ENCODE data around the gene TAF11.
A peak's percentile ranks its signal among the peaks of the same experiment; 100 is the strongest.

The TAF11 gene

GRCh38 chr6:34871853-34872252 lies 16.0 kb downstream of the TAF11 start:
- Histone ChIP-seq H3K9me3 (ENCODE audit: control extremely low read depth in 1 of 5, control insufficient read depth in 4 of 5, insufficient read depth in 2 of 5, low read depth in 1 of 5, low read length in 4 of 5) (no peaks in the 10 kb centered on the region), H3K27ac (ENCODE audit: insufficient read depth in 1 of 2, low read depth in 1 of 2, low read length in 2 of 2, poor library complexity in 1 of 2, severe bottlenecking in 2 of 2) (no peak overlapping the region), H3K27me3 (replicated peaks in 2 of 5; ENCODE audit: control insufficient read depth in 4 of 5, insufficient read depth in 5 of 5, low read length in 4 of 5) (no peaks in the 10 kb centered on the region), H3K36me3 (ENCODE audit: control insufficient read depth in 4 of 4, insufficient read depth in 4 of 4, low read length in 3 of 4) (peaks cover 35 to 86% (median 63%) of the 10 kb centered on the region in 4 experiments), H3K4me3 (ENCODE audit: control insufficient read depth in 1 of 7, extremely low read depth in 1 of 7, insufficient read depth in 4 of 7, low read depth in 2 of 7, low read length in 6 of 7) (no peak overlapping the region), H3K4me1 (ENCODE audit: control extremely low read depth in 1 of 4, control insufficient read depth in 4 of 4, insufficient read depth in 4 of 4, low read length in 3 of 4) (no peaks in the 10 kb centered on the region)
- DNase-seq, result no peak
- CTCF ChIA-PET, result interaction anchor here (0.8 to 1.6 kb wide), 3 partner anchors 10 to 16 kb away, joined by 3 to 5 read pairs (median 4); no protein-coding TSS in a partner anchor
- POLR2A ChIA-PET, result interaction anchor here (1.7 kb wide), 1 partner anchor 16 kb away, joined by 5 read pairs; the partner anchor contains the start of gene TAF11
- 95% methylated on average over 4 of the region's 4 CpGs for WGBS (ENCODE audit: insufficient coverage)

GRCh38 chr6:34867484-34867883 lies 20.4 kb downstream of the TAF11 start:
- 100% methylated on average over 3 of the region's 3 CpGs for WGBS (ENCODE audit: insufficient coverage)
- no peaks in the 10 kb centered on the region for H3K9me3 ChIP-seq (ENCODE audit: control extremely low read depth in 1 of 5, control insufficient read depth in 4 of 5, insufficient read depth in 2 of 5, low read depth in 1 of 5, low read length in 4 of 5)

GRCh38 chr6:34866509-34866908 lies 21.3 kb downstream of the TAF11 start:
- no CpG with 5 or more reads among the region's 3 CpGs for WGBS (ENCODE audit: insufficient coverage)
- Histone ChIP-seq H3K27me3 (replicated peaks in 2 of 5; ENCODE audit: control insufficient read depth in 4 of 5, insufficient read depth in 5 of 5, low read length in 4 of 5) (no peaks in the 10 kb centered on the region), H3K27ac (ENCODE audit: insufficient read depth in 1 of 2, low read depth in 1 of 2, low read length in 2 of 2, poor library complexity in 1 of 2, severe bottlenecking in 2 of 2) (no peak overlapping the region), H3K4me3 (ENCODE audit: control insufficient read depth in 1 of 7, extremely low read depth in 1 of 7, insufficient read depth in 4 of 7, low read depth in 2 of 7, low read length in 6 of 7) (no peak overlapping the region), H3K9me3 (ENCODE audit: control extremely low read depth in 1 of 5, control insufficient read depth in 4 of 5, insufficient read depth in 2 of 5, low read depth in 1 of 5, low read length in 4 of 5) (no peaks in the 10 kb centered on the region), H3K4me1 (ENCODE audit: control extremely low read depth in 1 of 4, control insufficient read depth in 4 of 4, insufficient read depth in 4 of 4, low read length in 3 of 4) (peaks cover 0 to 16% (median 9%) of the 10 kb centered on the region in 4 experiments), H3K36me3 (ENCODE audit: control insufficient read depth in 4 of 4, insufficient read depth in 4 of 4, low read length in 3 of 4) (peaks cover 17 to 50% (median 31%) of the 10 kb centered on the region in 4 experiments)
- CTCF ChIA-PET, result no interaction called here
- POLR2A ChIA-PET, result interaction anchor here (0.6 kb wide), 1 partner anchor 46 kb away, joined by 3 read pairs; no protein-coding TSS in a partner anchor
- no peak for DNase-seq

More at GRCh38 chr6:34867484-34867883, 20.4 kb downstream of the TAF11 start:
- CTCF ChIA-PET, result interaction anchor here (0.9 to 1.4 kb wide), 5 partner anchors 12 to 338 kb away, joined by 3 to 4 read pairs (median 3); partner anchors contain the start of gene TAF11
- POLR2A ChIA-PET, result no interaction called here
- H3K36me3 ChIP-seq (ENCODE audit: control insufficient read depth in 4 of 4, insufficient read depth in 4 of 4, low read length in 3 of 4), result peaks cover 25 to 59% (median 38%) of the 10 kb centered on the region in 4 experiments
- no peaks in the 10 kb centered on the region for H3K27me3 ChIP-seq (replicated peaks in 2 of 5; ENCODE audit: control insufficient read depth in 4 of 5, insufficient read depth in 5 of 5, low read length in 4 of 5)
- DNase-seq, result peak in 2 of 3 donors; percentile 32 to 43
- H3K4me1 ChIP-seq (ENCODE audit: control extremely low read depth in 1 of 4, control insufficient read depth in 4 of 4, insufficient read depth in 4 of 4, low read length in 3 of 4), result peaks cover 0 to 16% (median 9%) of the 10 kb centered on the region in 4 experiments
- no peak overlapping the region for H3K27ac ChIP-seq (ENCODE audit: insufficient read depth in 1 of 2, low read depth in 1 of 2, low read length in 2 of 2, poor library complexity in 1 of 2, severe bottlenecking in 2 of 2)
- H3K4me3 ChIP-seq (ENCODE audit: control insufficient read depth in 1 of 7, extremely low read depth in 1 of 7, insufficient read depth in 4 of 7, low read depth in 2 of 7, low read length in 6 of 7), result no peak overlapping the region

DNA sequence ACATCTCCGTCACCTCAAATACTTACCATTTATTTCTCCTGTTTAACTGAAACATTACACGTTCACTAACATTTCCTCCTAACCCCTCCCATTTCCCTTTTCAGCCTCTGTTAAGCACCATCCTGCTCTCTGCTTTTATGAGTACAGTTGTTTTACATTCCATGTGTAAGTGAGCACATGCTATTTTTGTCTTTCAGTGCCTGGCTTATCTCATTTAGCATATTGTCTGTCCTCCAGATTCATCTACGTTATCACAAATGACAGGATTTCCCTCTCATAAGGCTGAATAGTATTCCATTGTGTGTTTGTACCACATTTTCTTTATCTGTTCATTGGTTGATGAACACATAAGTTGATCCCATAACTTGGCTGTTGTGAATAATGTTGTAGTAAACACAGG lies 22.7 kb downstream of the TAF11 start:
- ChIA-PET CTCF (interaction anchor here (0.9 kb wide), 1 partner anchor 10 kb away, joined by 3 read pairs; no protein-coding TSS in a partner anchor), POLR2A (no interaction called here)
- Histone ChIP-seq H3K36me3 (ENCODE audit: control insufficient read depth in 4 of 4, insufficient read depth in 4 of 4, low read length in 3 of 4) (peaks cover 15 to 46% (median 27%) of the 10 kb centered on the region in 4 experiments), H3K27ac (ENCODE audit: insufficient read depth in 1 of 2, low read depth in 1 of 2, low read length in 2 of 2, poor library complexity in 1 of 2, severe bottlenecking in 2 of 2) (no peak overlapping the region), H3K4me1 (ENCODE audit: control extremely low read depth in 1 of 4, control insufficient read depth in 4 of 4, insufficient read depth in 4 of 4, low read length in 3 of 4) (peaks cover 0 to 16% (median 9%) of the 10 kb centered on the region in 4 experiments), H3K27me3 (replicated peaks in 2 of 5; ENCODE audit: control insufficient read depth in 4 of 5, insufficient read depth in 5 of 5, low read length in 4 of 5) (no peaks in the 10 kb centered on the region), H3K9me3 (ENCODE audit: control extremely low read depth in 1 of 5, control insufficient read depth in 4 of 5, insufficient read depth in 2 of 5, low read depth in 1 of 5, low read length in 4 of 5) (no peaks in the 10 kb centered on the region), H3K4me3 (ENCODE audit: control insufficient read depth in 1 of 7, extremely low read depth in 1 of 7, insufficient read depth in 4 of 7, low read depth in 2 of 7, low read length in 6 of 7) (no peak overlapping the region)
- DNase-seq, result peak; percentile 75 to 92 (median 83)
- 21% methylated on average over 2 of the region's 3 CpGs for WGBS (ENCODE audit: insufficient coverage)

- DNase-seq, result no peak
- ChIA-PET CTCF (interaction anchor here (0.9 kb wide), 1 partner anchor 8 kb away, joined by 4 read pairs; no protein-coding TSS in a partner anchor), POLR2A (no interaction called here)
These were observed 23.8 kb downstream of the TAF11 start for GRCh38 chr6:34864007-34864406.

DNA sequence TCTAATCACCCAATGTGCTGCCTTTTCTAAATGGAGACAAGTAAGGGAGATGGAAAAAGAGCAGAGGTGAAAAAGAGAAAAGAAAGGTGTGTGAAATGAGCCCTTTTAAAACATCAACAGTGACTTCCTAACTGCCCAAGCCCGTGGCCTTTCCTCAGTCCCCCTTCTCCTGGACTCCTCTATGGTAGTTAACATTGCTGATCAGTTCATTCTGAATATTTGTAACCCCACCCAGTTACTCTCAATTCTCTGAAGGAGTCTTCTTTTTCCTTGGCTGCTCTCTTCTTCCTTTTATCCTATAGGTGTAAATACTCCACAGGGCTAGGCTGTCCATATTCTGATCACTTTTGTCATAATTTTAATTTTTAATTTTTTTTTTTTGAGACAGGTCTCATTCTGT lies 27.1 kb downstream of the TAF11 start:
- Histone ChIP-seq H3K4me3 (ENCODE audit: control insufficient read depth in 1 of 7, extremely low read depth in 1 of 7, insufficient read depth in 4 of 7, low read depth in 2 of 7, low read length in 6 of 7) (no peak overlapping the region), H3K4me1 (ENCODE audit: control extremely low read depth in 1 of 4, control insufficient read depth in 4 of 4, insufficient read depth in 4 of 4, low read length in 3 of 4) (peaks cover 0 to 14% (median 5%) of the 10 kb centered on the region in 4 experiments), H3K27me3 (replicated peaks in 2 of 5; ENCODE audit: control insufficient read depth in 4 of 5, insufficient read depth in 5 of 5, low read length in 4 of 5) (no peaks in the 10 kb centered on the region), H3K9me3 (ENCODE audit: control extremely low read depth in 1 of 5, control insufficient read depth in 4 of 5, insufficient read depth in 2 of 5, low read depth in 1 of 5, low read length in 4 of 5) (no peaks in the 10 kb centered on the region), H3K36me3 (ENCODE audit: control insufficient read depth in 4 of 4, insufficient read depth in 4 of 4, low read length in 3 of 4) (peaks cover 17 to 74% (median 50%) of the 10 kb centered on the region in 4 experiments), H3K27ac (ENCODE audit: insufficient read depth in 1 of 2, low read depth in 1 of 2, low read length in 2 of 2, poor library complexity in 1 of 2, severe bottlenecking in 2 of 2) (no peak overlapping the region)
- ChIA-PET POLR2A (no interaction called here), CTCF (no interaction called here)
- no peak for DNase-seq
- WGBS (ENCODE audit: insufficient coverage), result 100% methylated on average over 1 of the region's 1 CpG

More at GRCh38 chr6:34864007-34864406, 23.8 kb downstream of the TAF11 start:
- H3K27me3 ChIP-seq (replicated peaks in 2 of 5; ENCODE audit: control insufficient read depth in 4 of 5, insufficient read depth in 5 of 5, low read length in 4 of 5), result no peaks in the 10 kb centered on the region
- H3K4me1 ChIP-seq (ENCODE audit: control extremely low read depth in 1 of 4, control insufficient read depth in 4 of 4, insufficient read depth in 4 of 4, low read length in 3 of 4), result peaks cover 0 to 16% (median 9%) of the 10 kb centered on the region in 4 experiments
- peak overlapping the region in 1 of 2 experiments; percentile 34 for H3K27ac ChIP-seq (ENCODE audit: insufficient read depth in 1 of 2, low read depth in 1 of 2, low read length in 2 of 2, poor library complexity in 1 of 2, severe bottlenecking in 2 of 2)
- 86% methylated on average over 4 of the region's 4 CpGs for WGBS (ENCODE audit: insufficient coverage)
- H3K36me3 ChIP-seq (ENCODE audit: control insufficient read depth in 4 of 4, insufficient read depth in 4 of 4, low read length in 3 of 4), result peaks cover 12 to 52% (median 32%) of the 10 kb centered on the region in 4 experiments
- H3K9me3 ChIP-seq (ENCODE audit: control extremely low read depth in 1 of 5, control insufficient read depth in 4 of 5, insufficient read depth in 2 of 5, low read depth in 1 of 5, low read length in 4 of 5), result no peaks in the 10 kb centered on the region
- no peak overlapping the region for H3K4me3 ChIP-seq (ENCODE audit: control insufficient read depth in 1 of 7, extremely low read depth in 1 of 7, insufficient read depth in 4 of 7, low read depth in 2 of 7, low read length in 6 of 7)

DNA sequence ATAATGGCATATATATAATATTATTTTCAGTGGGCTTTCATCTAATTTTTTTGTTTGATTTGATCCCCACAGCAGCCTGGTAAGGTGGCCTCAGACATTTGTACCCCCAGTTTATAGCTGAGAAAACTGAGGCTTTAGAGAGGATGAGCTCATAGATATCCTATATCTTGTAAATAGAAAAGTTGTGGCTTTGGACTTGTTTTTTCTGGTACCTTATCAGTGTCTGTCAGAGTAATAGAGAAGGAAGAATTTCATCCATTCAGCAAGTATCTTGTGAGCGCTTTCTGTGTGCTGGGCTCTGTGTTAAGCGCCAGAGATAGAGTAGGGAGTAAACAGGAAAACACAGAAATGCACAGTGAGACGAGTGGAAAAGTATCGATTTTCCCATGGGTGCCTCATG lies 27.9 kb downstream of the TAF11 start:
- CTCF ChIA-PET, result interaction anchor here (1.0 to 2.0 kb wide), 3 partner anchors 10 to 18 kb away, joined by 4 to 6 read pairs (median 5); no protein-coding TSS in a partner anchor
- no peak for DNase-seq
- Histone ChIP-seq H3K9me3 (ENCODE audit: control extremely low read depth in 1 of 5, control insufficient read depth in 4 of 5, insufficient read depth in 2 of 5, low read depth in 1 of 5, low read length in 4 of 5) (no peaks in the 10 kb centered on the region), H3K4me1 (ENCODE audit: control extremely low read depth in 1 of 4, control insufficient read depth in 4 of 4, insufficient read depth in 4 of 4, low read length in 3 of 4) (peaks cover 0 to 11% (median 4%) of the 10 kb centered on the region in 4 experiments), H3K4me3 (ENCODE audit: control insufficient read depth in 1 of 7, extremely low read depth in 1 of 7, insufficient read depth in 4 of 7, low read depth in 2 of 7, low read length in 6 of 7) (no peak overlapping the region), H3K27me3 (replicated peaks in 2 of 5; ENCODE audit: control insufficient read depth in 4 of 5, insufficient read depth in 5 of 5, low read length in 4 of 5) (no peaks in the 10 kb centered on the region), H3K27ac (ENCODE audit: insufficient read depth in 1 of 2, low read depth in 1 of 2, low read length in 2 of 2, poor library complexity in 1 of 2, severe bottlenecking in 2 of 2) (no peak overlapping the region), H3K36me3 (ENCODE audit: control insufficient read depth in 4 of 4, insufficient read depth in 4 of 4, low read length in 3 of 4) (peaks cover 19 to 79% (median 58%) of the 10 kb centered on the region in 4 experiments)
- POLR2A ChIA-PET, result interaction anchor here (0.6 kb wide), 1 partner anchor 71 kb away, joined by 3 read pairs; no protein-coding TSS in a partner anchor
- 89% methylated on average over 4 of the region's 4 CpGs for WGBS (ENCODE audit: insufficient coverage)
